ENCODE results near the gene CALD1.

- TF ChIP-seq CTCF (optimal IDR thresholded peaks at IDR 0.05 in 1 of 3, IDR thresholded peaks at IDR 0.05 in 1 of 3, conservative IDR thresholded peaks at IDR 0.05 in 1 of 3; ENCODE audit: extremely low read depth in 1 of 3, insufficient read depth in 2 of 3, low read length in 3 of 3) (no peak), EZH2 (IDR thresholded peaks at IDR 0.05; ENCODE audit: low read length) (no peak)
These were observed 166.3 kb downstream of the CALD1 start for GRCh38 chr7:134945691-134946090.

Measured in keratinocyte (primary cell).